K562 (cell line): ENCODE results near the gene TULP1. TPM values are rescaled to one million over a fixed set of nuclear protein-coding genes. Genes with fewer than 3 reads are reported as not detected.

Experiments used
- CEBPB ChIP-seq: fragments of 450-650 bp; IDR thresholded peaks from 2 replicates; pipeline ENCODE4 v1.6.1; 2016; ENCODE audit warnings: missing genetic modification characterization, missing compliant biosample characterization
- GMEB1 ChIP-seq: fragments of 250-450 bp; sonication (Bioruptor Pico); IDR thresholded peaks from 2 replicates; pipeline ENCODE4 v1.4.0; 2020; ENCODE audit warnings: mild to moderate bottlenecking
- HMBOX1 ChIP-seq: sonication (generic); IDR thresholded peaks from 2 replicates; pipeline ENCODE4 v1.6.1; 2016
- LARP7 ChIP-seq: fragments of 450-650 bp; IDR thresholded peaks from 2 replicates; pipeline ENCODE4 v1.6.1; 2016
- NFRKB ChIP-seq: fragments of 450-650 bp; IDR thresholded peaks from 2 replicates; pipeline ENCODE4 v1.6.1; 2016; ENCODE audit warnings: low read depth
- POLR2G ChIP-seq: fragments of 200-400 bp; formaldehyde crosslinking; IDR thresholded peaks from 2 replicates; pipeline ENCODE4 v1.6.1; 2017; ENCODE audit warnings: low read depth, mild to moderate bottlenecking, antibody characterized with exemption, low read length, moderate library complexity
- ZBTB7A ChIP-seq: IDR thresholded peaks from 2 replicates; pipeline ENCODE4 v1.6.1; 2011; ENCODE audit warnings: low read depth, mild to moderate bottlenecking, low read length, moderate library complexity, borderline replicate concordance; ENCODE audit not compliant: control insufficient read depth
- ZNF197 ChIP-seq: fragments of 200-800 bp; sonication (Bioruptor generic); IDR thresholded peaks from 2 replicates; pipeline ENCODE4 v1.6.1; 2016; ENCODE audit warnings: low read depth, missing genetic modification characterization, missing compliant biosample characterization
- polyA plus RNA-seq, 8 experiments: library from polyadenylated mRNA; depleted of rRNA in 4 of 8; stranded (reverse) in 5 of 8; unstranded in 3 of 8; fragments of >200 nt; fragmentation: Nextera tagmentation in 2 of 8; fragmentation: Illumina TruSeq in 1 of 8; extraction: Ambion mirVana in 2 of 8; extraction: Trizol in 1 of 8; gene quantifications; 2 replicates each; pipeline versions ENCODE4 v1.2.1 to v1.2.3, GENCODE V29; 2011 to 2014; ENCODE audit warnings: inconsistent platforms in 1 of 8, missing spikeins in 1 of 8
- total RNA-seq, 7 experiments: library from RNA; depleted of rRNA in 6 of 7; stranded (reverse); fragments of >200 nt in 6 of 7; fragmentation: Illumina TruSeq in 2 of 7; extraction: Trizol in 2 of 7; gene quantifications; 2 replicates each; pipeline versions ENCODE4 v1.2.1 to v1.2.3, GENCODE V29; 2011 to 2021; ENCODE audit warnings: low replicate concordance in 1 of 7
- TF ChIP-seq, protein P1 (sequence below): sonication (generic); formaldehyde crosslinking; IDR thresholded peaks from 2 replicates; pipeline ENCODE4 v1.8.0; 2022; ENCODE audit warnings: mild to moderate bottlenecking, missing genetic modification reagents
- TF ChIP-seq, protein P2 (sequence below): fragments of 450-650 bp; IDR thresholded peaks from 2 replicates; pipeline ENCODE4 v1.6.1; 2016; ENCODE audit warnings: low read depth
- TF ChIP-seq, protein P3 (sequence below): fragments of 450-650 bp; IDR thresholded peaks from 2 replicates; pipeline ENCODE4 v1.6.1; 2017; ENCODE audit warnings: antibody characterized with exemption

Gene TULP1
- total and polyA plus RNA-seq, 9 of the 15 experiments (the other 6 are each of a cell fraction or from before 2014, with no cell fraction given) = 0.06 to 0.17 (median 0.09) TPM; not detected in 6

GRCh38 chr6:35498422-35499067 is 14.2 kb downstream of the TULP1 start (continued):
- TF ChIP-seq, protein P1, sequence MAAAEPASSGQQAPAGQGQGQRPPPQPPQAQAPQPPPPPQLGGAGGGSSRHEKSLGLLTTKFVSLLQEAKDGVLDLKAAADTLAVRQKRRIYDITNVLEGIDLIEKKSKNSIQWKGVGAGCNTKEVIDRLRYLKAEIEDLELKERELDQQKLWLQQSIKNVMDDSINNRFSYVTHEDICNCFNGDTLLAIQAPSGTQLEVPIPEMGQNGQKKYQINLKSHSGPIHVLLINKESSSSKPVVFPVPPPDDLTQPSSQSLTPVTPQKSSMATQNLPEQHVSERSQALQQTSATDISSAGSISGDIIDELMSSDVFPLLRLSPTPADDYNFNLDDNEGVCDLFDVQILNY (CRISPR knock-in tag) = peak; percentile 88; the same call in 1 of the 2 replicates
- peak; percentile 2; the same call in 1 of the 2 replicates for TF ChIP-seq ZBTB7A
- TF ChIP-seq CEBPB = peak; percentile 70
- no peak for TF ChIP-seq ZNF197
- TF ChIP-seq NFRKB = peak; percentile 83; the same call in 1 of the 2 replicates
- TF ChIP-seq, protein P2, sequence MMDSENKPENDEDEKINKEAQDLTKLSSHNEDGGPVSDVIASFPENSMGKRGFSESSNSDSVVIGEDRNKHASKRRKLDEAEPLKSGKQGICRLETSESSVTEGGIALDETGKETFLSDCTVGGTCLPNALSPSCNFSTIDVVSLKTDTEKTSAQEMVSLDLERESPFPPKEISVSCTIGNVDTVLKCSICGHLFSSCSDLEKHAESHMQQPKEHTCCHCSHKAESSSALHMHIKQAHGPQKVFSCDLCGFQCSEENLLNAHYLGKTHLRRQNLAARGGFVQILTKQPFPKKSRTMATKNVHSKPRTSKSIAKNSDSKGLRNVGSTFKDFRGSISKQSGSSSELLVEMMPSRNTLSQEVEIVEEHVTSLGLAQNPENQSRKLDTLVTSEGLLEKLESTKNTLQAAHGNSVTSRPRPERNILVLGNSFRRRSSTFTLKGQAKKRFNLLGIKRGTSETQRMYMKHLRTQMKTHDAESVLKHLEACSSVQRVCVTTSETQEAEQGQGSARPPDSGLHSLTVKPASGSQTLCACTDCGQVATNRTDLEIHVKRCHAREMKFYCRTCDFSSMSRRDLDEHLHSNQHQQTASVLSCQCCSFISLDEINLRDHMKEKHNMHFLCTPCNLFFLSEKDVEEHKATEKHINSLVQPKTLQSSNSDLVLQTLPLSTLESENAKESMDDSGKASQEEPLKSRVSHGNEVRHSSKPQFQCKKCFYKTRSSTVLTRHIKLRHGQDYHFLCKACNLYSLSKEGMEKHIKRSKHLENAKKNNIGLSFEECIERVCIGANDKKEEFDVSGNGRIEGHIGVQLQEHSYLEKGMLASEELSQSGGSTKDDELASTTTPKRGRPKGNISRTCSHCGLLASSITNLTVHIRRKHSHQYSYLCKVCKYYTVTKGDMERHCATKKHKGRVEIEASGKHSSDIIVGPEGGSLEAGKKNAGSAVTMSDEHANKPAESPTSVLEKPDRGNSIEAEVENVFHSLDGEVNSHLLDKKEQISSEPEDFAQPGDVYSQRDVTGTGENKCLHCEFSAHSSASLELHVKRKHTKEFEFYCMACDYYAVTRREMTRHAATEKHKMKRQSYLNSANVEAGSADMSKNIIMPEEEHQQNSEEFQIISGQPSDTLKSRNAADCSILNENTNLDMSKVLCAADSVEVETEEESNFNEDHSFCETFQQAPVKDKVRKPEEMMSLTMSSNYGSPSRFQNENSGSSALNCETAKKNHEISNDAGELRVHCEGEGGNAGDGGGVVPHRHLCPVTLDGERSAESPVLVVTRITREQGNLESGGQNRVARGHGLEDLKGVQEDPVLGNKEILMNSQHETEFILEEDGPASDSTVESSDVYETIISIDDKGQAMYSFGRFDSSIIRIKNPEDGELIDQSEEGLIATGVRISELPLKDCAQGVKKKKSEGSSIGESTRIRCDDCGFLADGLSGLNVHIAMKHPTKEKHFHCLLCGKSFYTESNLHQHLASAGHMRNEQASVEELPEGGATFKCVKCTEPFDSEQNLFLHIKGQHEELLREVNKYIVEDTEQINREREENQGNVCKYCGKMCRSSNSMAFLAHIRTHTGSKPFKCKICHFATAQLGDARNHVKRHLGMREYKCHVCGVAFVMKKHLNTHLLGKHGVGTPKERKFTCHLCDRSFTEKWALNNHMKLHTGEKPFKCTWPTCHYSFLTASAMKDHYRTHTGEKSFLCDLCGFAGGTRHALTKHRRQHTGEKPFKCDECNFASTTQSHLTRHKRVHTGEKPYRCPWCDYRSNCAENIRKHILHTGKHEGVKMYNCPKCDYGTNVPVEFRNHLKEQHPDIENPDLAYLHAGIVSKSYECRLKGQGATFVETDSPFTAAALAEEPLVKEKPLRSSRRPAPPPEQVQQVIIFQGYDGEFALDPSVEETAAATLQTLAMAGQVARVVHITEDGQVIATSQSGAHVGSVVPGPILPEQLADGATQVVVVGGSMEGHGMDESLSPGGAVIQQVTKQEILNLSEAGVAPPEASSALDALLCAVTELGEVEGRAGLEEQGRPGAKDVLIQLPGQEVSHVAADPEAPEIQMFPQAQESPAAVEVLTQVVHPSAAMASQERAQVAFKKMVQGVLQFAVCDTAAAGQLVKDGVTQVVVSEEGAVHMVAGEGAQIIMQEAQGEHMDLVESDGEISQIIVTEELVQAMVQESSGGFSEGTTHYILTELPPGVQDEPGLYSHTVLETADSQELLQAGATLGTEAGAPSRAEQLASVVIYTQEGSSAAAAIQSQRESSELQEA = no peak; the same call in 1 of the 2 replicates
- TF ChIP-seq LARP7 = no peak
- TF ChIP-seq HMBOX1 = no peak
- TF ChIP-seq POLR2G = no peak
- TF ChIP-seq, protein P3, sequence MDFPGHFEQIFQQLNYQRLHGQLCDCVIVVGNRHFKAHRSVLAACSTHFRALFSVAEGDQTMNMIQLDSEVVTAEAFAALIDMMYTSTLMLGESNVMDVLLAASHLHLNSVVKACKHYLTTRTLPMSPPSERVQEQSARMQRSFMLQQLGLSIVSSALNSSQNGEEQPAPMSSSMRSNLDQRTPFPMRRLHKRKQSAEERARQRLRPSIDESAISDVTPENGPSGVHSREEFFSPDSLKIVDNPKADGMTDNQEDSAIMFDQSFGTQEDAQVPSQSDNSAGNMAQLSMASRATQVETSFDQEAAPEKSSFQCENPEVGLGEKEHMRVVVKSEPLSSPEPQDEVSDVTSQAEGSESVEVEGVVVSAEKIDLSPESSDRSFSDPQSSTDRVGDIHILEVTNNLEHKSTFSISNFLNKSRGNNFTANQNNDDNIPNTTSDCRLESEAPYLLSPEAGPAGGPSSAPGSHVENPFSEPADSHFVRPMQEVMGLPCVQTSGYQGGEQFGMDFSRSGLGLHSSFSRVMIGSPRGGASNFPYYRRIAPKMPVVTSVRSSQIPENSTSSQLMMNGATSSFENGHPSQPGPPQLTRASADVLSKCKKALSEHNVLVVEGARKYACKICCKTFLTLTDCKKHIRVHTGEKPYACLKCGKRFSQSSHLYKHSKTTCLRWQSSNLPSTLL = no peak
- TF ChIP-seq GMEB1 (CRISPR knock-in tag) = no peak
